ENCODE data around the gene LSAMP.
"Not testable (repeated sequence)": the region's sequence is repeated elsewhere in the genome, so short reads cannot be mapped to it uniquely, and the experiment has no call there.

LSAMP gene

DNA sequence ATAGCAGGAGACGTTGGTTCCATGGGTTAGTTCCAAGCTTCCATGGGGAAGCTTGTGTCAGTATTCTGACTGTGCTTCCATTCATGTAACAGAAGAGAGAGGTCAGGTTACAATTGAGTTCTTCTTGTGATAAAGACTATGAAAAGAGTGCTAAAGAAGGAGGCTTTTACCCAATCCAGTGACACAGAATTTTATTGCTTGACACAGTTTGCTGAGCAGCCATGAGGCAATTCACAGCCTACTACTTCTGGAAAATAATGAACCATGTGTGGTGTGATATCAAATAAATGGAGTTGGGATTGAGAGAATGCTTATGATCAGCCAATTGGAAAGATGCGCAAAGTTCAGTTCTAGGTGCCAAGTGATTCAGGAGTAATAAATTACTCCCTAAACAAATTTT, 233.4 kb downstream of the LSAMP start:
- no peaks in the 10 kb centered on the region for H3K4me1 ChIP-seq (ENCODE audit: control insufficient read depth, insufficient read depth, low read depth, low read length)
- H2BK5ac ChIP-seq (ENCODE audit: low read depth, low read length, poor library complexity, severe bottlenecking): no peak overlapping the region
- H2BK12ac ChIP-seq (ENCODE audit: low read length in 2 of 2): no peak overlapping the region
- no peak overlapping the region for H3K27ac ChIP-seq (ENCODE audit: low read length, poor library complexity, severe bottlenecking)
- H2AFZ ChIP-seq (ENCODE audit: low read depth, low read length): no peak overlapping the region
- H3K9ac ChIP-seq (ENCODE audit: low read length): no peak overlapping the region
- no peak overlapping the region for H3K18ac ChIP-seq (ENCODE audit: low read depth in 1 of 2, low read length in 2 of 2)
- H3K9me3 ChIP-seq (ENCODE audit: control insufficient read depth, low read length): peaks cover 3% of the 10 kb centered on the region
- H4K91ac ChIP-seq (ENCODE audit: low read length): no peak overlapping the region
- H3K23ac ChIP-seq (ENCODE audit: low read length in 2 of 2): no peak overlapping the region
- no peak overlapping the region for H2BK15ac ChIP-seq (ENCODE audit: low read depth, poor library complexity, severe bottlenecking)
- H3K14ac ChIP-seq (ENCODE audit: low read length in 2 of 2): no peak overlapping the region
- H2AK5ac ChIP-seq (ENCODE audit: low read length, severe bottlenecking): no peak overlapping the region
- no peak overlapping the region for H2BK120ac ChIP-seq (ENCODE audit: low read depth, low read length)
- no peak overlapping the region for H3K4me3 ChIP-seq (ENCODE audit: insufficient read depth in 1 of 2, low read depth in 1 of 2, low read length in 2 of 2)
- H3K4ac ChIP-seq (ENCODE audit: low read depth in 1 of 2, low read length in 2 of 2): no peak overlapping the region
- H3K36me3 ChIP-seq (ENCODE audit: control insufficient read depth in 1 of 2, insufficient read depth in 2 of 2, low read depth in 1 of 2, low read length in 2 of 2): no peaks in the 10 kb centered on the region
- H4K8ac ChIP-seq (ENCODE audit: low read length): no peak overlapping the region
- peaks cover 7% of the 10 kb centered on the region for H3K79me1 ChIP-seq (replicated peaks; ENCODE audit: low read length, poor library complexity, severe bottlenecking)
- H3K4me2 ChIP-seq (ENCODE audit: low read length, poor library complexity, severe bottlenecking): no peak overlapping the region
- DNase-seq: no peak
- WGBS: 84% methylated on average over 1 of the region's 2 CpGs
- H3K27me3 ChIP-seq (ENCODE audit: control insufficient read depth in 1 of 2, insufficient read depth in 1 of 2, low read length in 2 of 2): no peaks in the 10 kb centered on the region

DNA sequence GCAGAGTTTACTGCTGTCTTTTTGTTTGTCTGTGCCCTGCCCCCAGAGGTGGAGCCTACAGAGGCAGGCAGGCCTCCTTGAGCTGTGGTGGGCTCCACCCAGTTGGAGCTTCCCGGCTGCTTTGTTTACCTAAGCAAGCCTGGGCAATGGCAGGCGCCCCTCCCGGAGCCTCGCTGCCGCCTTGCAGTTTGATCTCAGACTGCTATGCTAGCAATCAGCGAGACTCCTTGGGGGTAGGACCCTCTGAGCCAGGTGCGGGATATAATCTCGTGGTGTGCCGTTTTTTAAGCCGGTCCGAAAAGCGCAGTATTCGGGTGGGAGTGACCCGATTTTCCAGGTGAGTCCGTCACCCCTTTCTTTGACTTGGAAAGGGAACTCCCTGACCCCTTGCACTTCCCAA, 236.5 kb downstream of the LSAMP start:
- 94% methylated on average over 15 of the region's 15 CpGs for WGBS
- H3K23ac ChIP-seq (ENCODE audit: low read length in 2 of 2); H3K79me1 ChIP-seq (replicated peaks; ENCODE audit: low read length, poor library complexity, severe bottlenecking); H2BK15ac ChIP-seq (ENCODE audit: low read depth, poor library complexity, severe bottlenecking); H2BK120ac ChIP-seq (ENCODE audit: low read depth, low read length); H3K14ac ChIP-seq (ENCODE audit: low read length in 2 of 2); H4K91ac ChIP-seq (ENCODE audit: low read length); H3K9ac ChIP-seq (ENCODE audit: low read length); H3K4me1 ChIP-seq (ENCODE audit: control insufficient read depth, insufficient read depth, low read depth, low read length); H3K4ac ChIP-seq (ENCODE audit: low read depth in 1 of 2, low read length in 2 of 2); H2BK12ac ChIP-seq (ENCODE audit: low read length in 2 of 2); H3K27ac ChIP-seq (ENCODE audit: low read length, poor library complexity, severe bottlenecking); H2AK5ac ChIP-seq (ENCODE audit: low read length, severe bottlenecking); H3K4me3 ChIP-seq (ENCODE audit: insufficient read depth in 1 of 2, low read depth in 1 of 2, low read length in 2 of 2); H3K4me2 ChIP-seq (ENCODE audit: low read length, poor library complexity, severe bottlenecking); H3K27me3 ChIP-seq (ENCODE audit: control insufficient read depth in 1 of 2, insufficient read depth in 1 of 2, low read length in 2 of 2); H4K8ac ChIP-seq (ENCODE audit: low read length); H2AFZ ChIP-seq (ENCODE audit: low read depth, low read length); H3K18ac ChIP-seq (ENCODE audit: low read depth in 1 of 2, low read length in 2 of 2); DNase-seq; H2BK5ac ChIP-seq (ENCODE audit: low read depth, low read length, poor library complexity, severe bottlenecking); H3K9me3 ChIP-seq (ENCODE audit: control insufficient read depth, low read length); H3K36me3 ChIP-seq (ENCODE audit: control insufficient read depth in 1 of 2, insufficient read depth in 2 of 2, low read depth in 1 of 2, low read length in 2 of 2): not testable (repeated sequence)

DNA sequence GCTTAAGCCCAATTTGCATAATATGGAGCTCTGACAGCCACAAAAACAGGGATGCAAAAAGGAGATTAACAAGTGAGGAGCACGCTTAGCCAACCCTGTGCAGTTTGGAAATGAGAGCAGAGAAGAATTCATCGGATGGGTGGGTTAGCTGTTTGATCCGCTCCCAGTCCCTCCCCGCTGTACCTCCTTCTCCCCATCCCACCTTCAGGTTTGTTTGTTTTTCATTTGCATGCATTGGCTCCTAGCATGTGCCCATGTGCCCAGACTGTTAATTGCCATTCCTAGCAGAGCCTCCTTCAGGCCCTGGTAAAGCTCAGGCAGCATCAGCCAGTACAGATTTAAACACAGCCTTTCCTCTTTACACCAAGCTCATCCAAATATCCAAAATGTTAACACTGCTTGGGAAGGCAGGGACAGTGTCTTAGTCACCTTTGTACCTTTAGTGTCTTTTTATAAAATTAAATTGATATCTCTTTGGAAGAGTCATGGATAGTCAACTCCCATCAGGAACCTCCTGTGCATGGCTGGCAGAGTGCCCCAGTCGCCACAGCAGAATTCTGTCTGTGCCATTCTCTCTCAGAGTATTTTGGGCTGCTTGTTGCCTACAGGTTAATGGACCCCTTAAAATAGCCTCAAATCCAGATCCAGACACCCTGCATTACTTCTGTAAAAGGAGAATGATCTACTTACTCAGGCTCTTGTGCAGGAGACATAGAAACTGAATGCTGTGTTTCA, 244.2 kb downstream of the LSAMP start:
- Histone ChIP-seq H3K36me3 (ENCODE audit: control insufficient read depth in 1 of 2, insufficient read depth in 2 of 2, low read depth in 1 of 2, low read length in 2 of 2) (no peaks in the 10 kb centered on the region), H2BK5ac (ENCODE audit: low read depth, low read length, poor library complexity, severe bottlenecking) (no peak overlapping the region), H3K4ac (ENCODE audit: low read depth in 1 of 2, low read length in 2 of 2) (no peak overlapping the region), H3K4me2 (ENCODE audit: low read length, poor library complexity, severe bottlenecking) (no peak overlapping the region), H3K9ac (ENCODE audit: low read length) (no peak overlapping the region), H3K23ac (ENCODE audit: low read length in 2 of 2) (no peak overlapping the region), H4K8ac (ENCODE audit: low read length) (no peak overlapping the region), H2AK5ac (ENCODE audit: low read length, severe bottlenecking) (no peak overlapping the region), H3K27ac (ENCODE audit: low read length, poor library complexity, severe bottlenecking) (no peak overlapping the region), H3K79me1 (replicated peaks; ENCODE audit: low read length, poor library complexity, severe bottlenecking) (peaks cover 9% of the 10 kb centered on the region), H3K27me3 (ENCODE audit: control insufficient read depth in 1 of 2, insufficient read depth in 1 of 2, low read length in 2 of 2) (no peaks in the 10 kb centered on the region), H3K4me3 (ENCODE audit: insufficient read depth in 1 of 2, low read depth in 1 of 2, low read length in 2 of 2) (no peak overlapping the region), H2BK15ac (ENCODE audit: low read depth, poor library complexity, severe bottlenecking) (no peak overlapping the region), H2BK120ac (ENCODE audit: low read depth, low read length) (no peak overlapping the region), H2AFZ (ENCODE audit: low read depth, low read length) (no peak overlapping the region), H3K14ac (ENCODE audit: low read length in 2 of 2) (no peak overlapping the region), H2BK12ac (ENCODE audit: low read length in 2 of 2) (no peak overlapping the region), H3K4me1 (ENCODE audit: control insufficient read depth, insufficient read depth, low read depth, low read length) (peaks cover 5% of the 10 kb centered on the region), H4K91ac (ENCODE audit: low read length) (no peak overlapping the region), H3K9me3 (ENCODE audit: control insufficient read depth, low read length) (no peaks in the 10 kb centered on the region), H3K18ac (ENCODE audit: low read depth in 1 of 2, low read length in 2 of 2) (no peak overlapping the region)
- WGBS: 87% methylated on average over 5 of the region's 5 CpGs
- no peak for DNase-seq

DNA sequence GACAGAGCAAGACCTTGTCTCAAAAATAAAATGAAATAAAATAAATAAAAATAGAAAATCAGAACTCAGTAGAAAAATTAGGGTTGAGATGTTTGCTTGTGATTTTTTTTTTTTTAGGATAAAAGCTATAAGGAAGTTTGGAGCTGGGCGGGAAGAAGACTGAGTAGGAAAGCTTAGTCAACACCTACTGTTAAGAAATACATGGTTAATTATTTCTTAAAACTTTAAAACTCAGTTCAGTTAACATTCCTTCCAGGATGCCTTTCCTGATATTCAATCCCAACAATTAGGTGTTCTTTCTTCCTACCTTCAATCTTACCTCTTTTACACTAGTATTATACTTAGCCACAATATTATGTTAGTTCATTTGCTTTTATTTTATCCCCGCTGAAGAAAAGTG, 246.2 kb downstream of the LSAMP start:
- H3K4me3 ChIP-seq (ENCODE audit: insufficient read depth in 1 of 2, low read depth in 1 of 2, low read length in 2 of 2): no peak overlapping the region
- no peaks in the 10 kb centered on the region for H3K36me3 ChIP-seq (ENCODE audit: control insufficient read depth in 1 of 2, insufficient read depth in 2 of 2, low read depth in 1 of 2, low read length in 2 of 2)
- H3K23ac ChIP-seq (ENCODE audit: low read length in 2 of 2): no peak overlapping the region
- H3K9me3 ChIP-seq (ENCODE audit: control insufficient read depth, low read length): no peaks in the 10 kb centered on the region
- peaks cover 11% of the 10 kb centered on the region for H3K79me1 ChIP-seq (replicated peaks; ENCODE audit: low read length, poor library complexity, severe bottlenecking)
- no peak overlapping the region for H4K91ac ChIP-seq (ENCODE audit: low read length)
- H3K27ac ChIP-seq (ENCODE audit: low read length, poor library complexity, severe bottlenecking): peak overlapping the region; percentile 86
- H3K4me1 ChIP-seq (ENCODE audit: control insufficient read depth, insufficient read depth, low read depth, low read length): peaks cover 5% of the 10 kb centered on the region
- no peak overlapping the region for H2AFZ ChIP-seq (ENCODE audit: low read depth, low read length)
- no peak for DNase-seq
- 100% methylated on average over 2 of the region's 2 CpGs for WGBS
- no peaks in the 10 kb centered on the region for H3K27me3 ChIP-seq (ENCODE audit: control insufficient read depth in 1 of 2, insufficient read depth in 1 of 2, low read length in 2 of 2)
- H2BK5ac ChIP-seq (ENCODE audit: low read depth, low read length, poor library complexity, severe bottlenecking): no peak overlapping the region
- H2BK120ac ChIP-seq (ENCODE audit: low read depth, low read length): no peak overlapping the region
- no peak overlapping the region for H3K14ac ChIP-seq (ENCODE audit: low read length in 2 of 2)
- no peak overlapping the region for H3K4me2 ChIP-seq (ENCODE audit: low read length, poor library complexity, severe bottlenecking)
- H3K9ac ChIP-seq (ENCODE audit: low read length): no peak overlapping the region
- H2AK5ac ChIP-seq (ENCODE audit: low read length, severe bottlenecking): no peak overlapping the region
- H3K4ac ChIP-seq (ENCODE audit: low read depth in 1 of 2, low read length in 2 of 2): no peak overlapping the region
- no peak overlapping the region for H3K18ac ChIP-seq (ENCODE audit: low read depth in 1 of 2, low read length in 2 of 2)
- no peak overlapping the region for H2BK15ac ChIP-seq (ENCODE audit: low read depth, poor library complexity, severe bottlenecking)
- H2BK12ac ChIP-seq (ENCODE audit: low read length in 2 of 2): no peak overlapping the region
- H4K8ac ChIP-seq (ENCODE audit: low read length): no peak overlapping the region

Data from mesenchymal stem cell (in vitro differentiated cells and primary cell).